ENCODE results near the gene ECT2.
"Not testable (repeated sequence)": the region's sequence is repeated elsewhere in the genome, so short reads cannot be mapped to it uniquely, and the experiment has no call there.

The ECT2 gene

DNA sequence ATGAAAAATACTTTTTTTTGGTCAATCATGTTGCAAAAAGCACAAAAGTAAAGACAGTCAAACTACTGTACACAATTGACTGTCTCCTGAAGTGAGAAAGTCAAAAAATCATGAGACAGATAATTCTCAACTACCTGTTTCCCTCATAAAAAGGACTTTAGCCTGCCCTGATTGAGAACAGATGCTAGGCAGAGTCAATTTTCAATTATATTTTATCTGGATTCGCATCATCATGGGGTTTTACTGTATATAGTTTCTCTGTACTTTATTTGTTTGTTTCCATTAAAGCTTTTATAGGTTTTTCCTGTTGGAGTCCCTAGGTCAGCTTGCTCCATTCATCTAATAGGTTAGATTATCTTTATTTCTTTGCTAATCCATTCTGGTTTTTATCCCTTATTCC, 53.8 kb downstream of the ECT2 start:
- DNase-seq (ENCODE audit: low read depth in 4 of 4, low spot score in 1 of 4), result no peak

DNA sequence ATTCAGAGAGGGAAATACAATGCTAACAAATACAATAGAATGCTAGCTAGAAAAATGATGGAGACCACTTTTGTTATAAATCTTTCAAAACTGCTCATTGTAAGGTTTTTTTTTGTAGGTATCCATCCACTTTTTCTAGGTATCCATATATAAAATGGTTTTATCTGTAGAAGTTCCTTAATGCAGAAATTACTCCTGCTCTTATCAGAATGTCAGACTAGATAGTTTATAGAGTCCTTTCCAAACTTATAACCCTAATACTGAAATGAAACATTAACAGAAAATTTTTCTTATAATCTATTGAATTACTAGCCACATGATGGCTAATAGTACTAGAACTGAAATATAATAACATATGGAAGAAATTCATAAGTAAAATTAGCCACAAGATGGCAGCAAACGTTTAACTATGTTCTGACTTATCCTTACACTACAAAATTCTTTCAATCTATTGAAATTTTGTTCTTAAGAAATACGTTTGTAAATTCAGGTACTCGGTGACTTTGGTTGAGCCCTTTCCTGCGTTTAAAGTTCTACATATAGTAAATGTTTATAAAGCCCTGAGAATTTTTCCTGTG, 58.5 kb downstream of the ECT2 start:
- no peak for DNase-seq (ENCODE audit: low read depth in 4 of 4, low spot score in 1 of 4)

- DNase-seq (ENCODE audit: low read depth in 4 of 4, low spot score in 1 of 4), result no peak
These were observed 60.6 kb downstream of the ECT2 start for GRCh38 chr3:172811099-172811498.

DNA sequence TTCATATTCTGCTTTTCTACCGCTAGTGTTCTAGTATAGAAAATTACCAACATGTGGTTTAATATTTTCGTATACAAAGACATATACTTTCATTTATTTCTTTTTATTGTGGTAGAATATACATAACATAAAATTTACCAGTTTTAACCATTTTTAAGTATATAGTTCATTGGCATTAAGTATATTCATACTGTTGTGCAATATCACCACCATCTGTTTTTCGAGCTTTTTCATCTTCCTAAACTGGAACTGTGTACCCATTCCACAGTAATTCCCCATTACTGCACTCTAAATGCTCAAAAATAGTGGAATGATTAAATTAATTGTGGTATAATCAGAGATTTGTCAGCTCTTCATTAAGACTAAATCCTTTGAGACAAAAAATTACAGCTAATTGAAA, 62.9 kb downstream of the ECT2 start:
- no peak for DNase-seq (ENCODE audit: low read depth in 4 of 4, low spot score in 1 of 4)

- no peak for DNase-seq (ENCODE audit: low read depth in 4 of 4, low spot score in 1 of 4)
These were observed 64.2 kb downstream of the ECT2 start for GRCh38 chr3:172814738-172815137.

DNA sequence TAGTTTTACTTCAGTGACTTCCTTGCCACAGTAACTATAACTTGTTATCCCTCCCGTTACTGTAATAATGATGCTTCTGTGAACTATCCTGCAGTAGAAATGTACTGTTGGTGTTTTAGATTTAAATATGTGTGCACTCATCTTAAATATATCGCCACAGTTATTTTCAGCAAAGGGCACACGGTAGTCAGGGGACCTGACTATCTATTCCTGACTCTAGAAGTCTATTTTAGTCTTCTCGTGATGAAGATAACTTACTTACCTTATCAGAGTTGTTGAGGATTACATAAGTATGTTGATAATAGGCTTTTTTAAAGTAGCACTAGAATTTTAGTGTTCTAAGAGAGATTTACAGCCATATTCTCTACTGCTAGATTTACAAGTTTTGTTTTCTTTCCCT, 65.3 kb downstream of the ECT2 start:
- DNase-seq (ENCODE audit: low read depth in 4 of 4, low spot score in 1 of 4), result no peak

DNA sequence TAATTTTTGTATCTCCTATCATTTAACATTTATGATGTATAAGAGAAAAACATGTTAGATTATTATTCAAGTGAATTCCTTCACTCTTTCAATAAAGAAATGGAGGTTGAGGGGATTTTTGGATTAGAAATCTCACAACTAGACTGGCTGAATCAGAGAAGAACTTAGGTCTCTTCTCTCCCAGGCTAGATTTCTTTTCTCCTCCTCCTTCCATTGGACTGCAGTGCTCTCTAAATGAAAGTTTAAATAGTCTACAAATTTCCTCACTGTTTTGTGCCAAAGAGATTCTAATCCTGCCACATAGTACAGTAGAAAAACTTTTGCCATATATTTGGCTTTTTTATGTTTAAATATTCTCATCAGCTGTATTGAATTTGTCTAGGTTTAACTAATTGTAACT, 65.8 kb downstream of the ECT2 start:
- no peak for DNase-seq (ENCODE audit: low read depth in 4 of 4, low spot score in 1 of 4)

GRCh38 chr3:172816968-172817367, 66.4 kb downstream of the ECT2 start:
- DNase-seq (ENCODE audit: low read depth in 4 of 4, low spot score in 1 of 4), result no peak

DNA sequence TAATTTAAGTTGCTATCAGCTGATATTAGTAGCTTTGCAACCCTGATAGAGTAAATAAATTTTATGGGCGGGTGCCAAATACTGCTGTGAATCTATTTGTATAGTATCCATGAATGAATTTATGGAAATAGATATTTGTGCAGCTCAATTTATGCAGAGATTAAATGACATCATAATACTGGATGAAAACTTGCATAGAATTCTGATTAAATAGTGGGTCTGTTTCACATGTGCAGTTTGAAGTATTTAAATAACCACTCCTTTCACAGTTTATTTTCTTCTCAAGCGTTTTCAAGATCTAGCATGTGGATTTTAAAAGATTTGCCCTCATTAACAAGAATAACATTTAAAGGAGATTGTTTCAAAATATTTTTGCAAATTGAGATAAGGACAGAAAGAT, 70.0 kb downstream of the ECT2 start:
- DNase-seq (ENCODE audit: low read depth in 4 of 4, low spot score in 1 of 4), result no peak

DNA sequence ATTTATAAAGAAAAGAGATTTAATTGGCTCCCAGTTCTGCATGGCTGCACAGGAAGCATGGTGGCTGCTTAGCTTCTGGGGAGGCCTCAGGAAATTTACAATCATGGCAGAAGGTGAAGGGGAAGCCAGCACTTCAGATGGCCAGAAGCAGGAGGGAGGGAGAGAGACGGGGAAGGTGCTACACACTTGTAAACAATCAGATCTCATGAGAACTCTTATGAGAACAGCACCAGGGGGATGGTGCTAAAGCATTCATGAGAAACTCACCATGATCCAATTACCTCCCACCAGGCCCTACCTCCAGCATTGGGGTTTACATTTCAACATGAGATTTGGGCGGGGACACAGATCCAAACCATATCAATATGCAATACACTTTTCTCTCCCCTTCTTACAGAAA, 73.7 kb downstream of the ECT2 start:
- DNase-seq (ENCODE audit: low read depth in 4 of 4, low spot score in 1 of 4), result no peak

DNA sequence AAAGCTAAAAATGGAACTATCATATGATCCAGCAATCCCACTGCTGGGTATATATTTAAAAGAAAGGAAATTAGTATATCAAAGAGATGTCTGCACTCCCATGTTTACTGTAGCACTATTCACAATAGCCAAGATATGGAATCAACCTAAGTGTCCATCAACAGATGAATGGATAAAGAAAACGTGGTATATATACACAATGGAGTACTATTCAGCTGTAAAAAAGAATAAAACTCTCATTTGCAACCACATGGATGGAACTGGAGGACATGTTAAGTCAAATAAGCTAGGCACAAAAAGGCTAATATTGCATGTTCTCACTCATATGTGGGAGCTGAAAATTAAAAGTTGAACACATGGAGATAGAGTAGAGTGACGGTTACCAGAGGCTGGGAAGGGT, 76.7 kb downstream of the ECT2 start:
- DNase-seq (ENCODE audit: low read depth in 4 of 4, low spot score in 1 of 4), result not testable (repeated sequence)

- DNase-seq (ENCODE audit: low read depth in 4 of 4, low spot score in 1 of 4), result no peak
These were observed 82.5 kb downstream of the ECT2 start for GRCh38 chr3:172832983-172833382.

DNA sequence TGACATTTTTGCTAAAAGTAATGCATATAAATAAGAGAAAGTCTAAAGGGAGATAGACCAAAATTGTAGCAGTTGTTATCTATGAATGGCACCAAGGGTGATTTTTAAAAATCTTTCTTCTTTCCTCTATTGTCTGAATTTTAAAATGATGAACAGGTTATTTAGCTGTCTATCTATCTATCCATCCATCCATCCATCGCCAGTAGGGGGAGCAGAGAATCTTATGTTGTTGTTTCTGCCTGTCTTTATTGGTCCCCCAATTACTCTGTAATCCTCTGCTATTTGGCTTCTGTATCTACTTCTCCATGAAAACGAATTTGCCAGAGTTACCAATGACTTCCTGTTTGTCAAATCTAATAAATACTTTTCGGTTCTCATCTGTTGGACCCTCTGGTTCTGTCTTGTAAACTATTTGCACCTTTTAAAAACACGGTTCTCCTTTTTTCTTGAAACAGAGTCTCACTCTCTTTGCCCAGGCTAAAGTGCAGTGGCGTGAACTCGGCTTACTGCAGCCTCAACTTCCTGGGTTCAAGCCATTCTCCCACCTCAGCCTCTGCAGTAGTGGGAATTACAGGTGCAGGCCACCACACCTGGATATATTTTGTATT, 86.0 kb downstream of the ECT2 start:
- DNase-seq (ENCODE audit: low read depth in 4 of 4, low spot score in 1 of 4), result no peak

GRCh38 chr3:172839679-172840078, 89.2 kb downstream of the ECT2 start:
- DNase-seq (ENCODE audit: low read depth in 4 of 4, low spot score in 1 of 4), result no peak

DNA sequence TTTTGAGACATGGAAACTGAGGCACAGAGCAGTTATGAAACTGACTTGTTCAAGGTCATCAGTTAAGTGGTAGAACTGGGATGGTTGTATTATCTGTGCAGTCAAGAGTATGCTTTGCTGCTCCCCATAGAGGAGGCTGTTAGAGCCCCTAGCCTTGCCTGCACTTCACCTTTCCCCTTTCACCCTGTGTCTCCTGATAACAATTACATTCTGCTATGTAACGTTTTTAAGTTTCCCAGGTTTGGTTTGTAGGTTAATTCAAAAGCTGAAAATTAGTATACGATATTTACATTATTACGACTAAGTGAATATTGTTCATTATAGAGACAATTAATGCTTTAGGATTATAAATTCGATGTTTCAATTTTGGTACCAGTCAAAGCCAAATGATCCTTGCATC, 89.9 kb downstream of the ECT2 start:
- DNase-seq (ENCODE audit: low read depth in 4 of 4, low spot score in 1 of 4), result no peak

DNA sequence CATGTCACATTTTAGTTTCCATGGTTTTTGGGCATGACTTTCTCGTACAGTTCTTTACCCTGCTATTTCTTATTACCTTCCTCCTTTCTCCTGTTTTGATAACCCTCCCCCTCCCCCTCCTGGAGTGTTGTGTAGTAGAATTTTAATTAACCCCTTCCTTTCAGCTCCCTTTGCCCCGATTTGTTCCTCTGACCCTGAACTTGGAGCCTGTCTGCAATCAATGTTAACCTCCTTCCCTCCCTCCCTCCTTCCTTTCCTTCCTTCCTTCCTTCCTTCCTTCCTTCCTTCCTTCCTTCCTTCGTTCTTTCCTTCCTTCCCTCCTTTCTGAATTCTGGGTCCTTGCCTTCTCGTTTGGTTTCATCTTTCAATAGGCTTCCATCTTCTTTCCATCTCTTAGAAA, 90.4 kb downstream of the ECT2 start:
- no peak for DNase-seq (ENCODE audit: low read depth in 4 of 4, low spot score in 1 of 4)

GRCh38 chr3:172844428-172844827, 93.9 kb downstream of the ECT2 start:
- DNase-seq (ENCODE audit: low read depth in 4 of 4, low spot score in 1 of 4), result no peak

DNA sequence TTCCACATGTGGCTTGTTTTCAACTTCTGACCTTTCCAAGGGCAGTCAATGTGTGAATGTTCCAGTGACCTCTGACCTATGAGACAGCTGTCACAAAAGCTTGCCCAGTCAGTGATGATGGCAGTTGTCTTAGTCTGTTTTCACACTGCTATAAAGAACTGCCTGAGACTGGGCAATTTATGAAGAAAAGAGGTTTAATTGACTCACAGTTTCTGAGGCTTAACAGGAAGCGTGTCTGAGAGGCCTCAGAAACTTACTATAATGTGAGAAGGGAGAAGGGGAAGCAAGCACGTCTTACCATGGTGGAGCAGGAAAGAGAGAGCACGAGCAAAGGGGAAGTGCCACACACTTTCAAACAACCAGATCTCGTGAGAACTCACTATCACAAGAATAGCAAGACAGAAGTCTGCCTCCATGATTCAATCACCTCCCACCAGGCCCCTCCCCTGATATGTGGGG, 95.6 kb downstream of the ECT2 start:
- DNase-seq (ENCODE audit: low read depth in 4 of 4, low spot score in 1 of 4), result no peak

DNA sequence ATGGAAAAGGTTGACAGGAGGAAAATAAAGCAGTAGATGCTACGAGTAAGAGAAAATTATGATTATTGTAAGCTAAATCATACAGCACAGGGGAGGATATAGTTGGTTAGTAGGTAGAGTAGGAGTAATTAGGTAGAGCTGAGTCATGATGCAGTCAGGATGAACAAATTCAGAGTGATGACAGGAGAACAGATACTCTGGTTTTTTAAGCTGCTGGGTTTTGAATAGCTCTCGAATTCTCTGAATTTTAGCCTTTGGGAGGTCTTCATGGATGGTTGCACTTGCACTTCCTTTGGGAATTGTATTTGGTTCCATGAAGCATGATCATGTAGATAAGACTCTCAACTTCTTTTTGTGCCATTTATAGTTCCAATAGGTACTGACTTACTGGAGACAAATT, 96.2 kb downstream of the ECT2 start:
- DNase-seq (ENCODE audit: low read depth in 4 of 4, low spot score in 1 of 4), result no peak

DNA sequence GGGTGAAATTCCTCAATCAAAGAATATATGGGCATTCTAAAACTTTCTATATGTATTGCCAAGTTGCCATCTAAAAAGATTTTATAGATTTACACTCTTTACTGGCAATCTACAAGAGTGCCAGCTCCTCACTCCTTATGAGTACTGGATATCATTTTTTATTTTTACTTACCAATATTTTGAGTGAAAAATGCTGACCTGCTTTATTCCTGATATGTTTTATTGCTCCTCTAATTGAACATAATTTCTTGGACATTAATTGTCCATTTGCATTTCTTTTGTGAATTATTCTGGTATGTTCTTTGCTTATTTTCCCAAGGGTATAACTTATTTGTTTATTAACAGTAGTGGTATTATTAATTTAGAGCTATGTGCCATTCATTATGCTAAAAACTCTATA, 96.8 kb downstream of the ECT2 start:
- no peak for DNase-seq (ENCODE audit: low read depth in 4 of 4, low spot score in 1 of 4)

DNA sequence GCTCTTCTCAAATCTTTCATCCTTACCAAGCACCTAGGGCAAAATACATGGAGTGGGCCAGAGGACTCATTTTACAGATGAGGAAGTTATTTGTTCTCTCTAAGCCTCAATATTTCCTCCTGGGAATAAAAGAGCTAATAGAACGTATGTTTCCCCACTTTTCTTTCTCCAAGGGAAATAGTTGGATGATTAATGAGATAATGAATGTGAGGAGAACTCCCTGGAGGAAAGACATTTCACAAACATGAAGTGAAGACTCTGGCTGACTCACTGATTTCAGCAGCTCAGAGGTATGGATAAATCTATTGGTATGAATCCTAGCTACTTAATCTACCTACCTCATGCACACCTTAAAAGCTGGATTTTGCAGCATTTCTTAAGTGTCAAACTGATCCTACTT, 98.4 kb downstream of the ECT2 start:
- DNase-seq (ENCODE audit: low read depth in 4 of 4, low spot score in 1 of 4), result no peak

GRCh38 chr3:172853005-172853404, 102.5 kb downstream of the ECT2 start:
- DNase-seq (ENCODE audit: low read depth in 4 of 4, low spot score in 1 of 4), result no peak

DNA sequence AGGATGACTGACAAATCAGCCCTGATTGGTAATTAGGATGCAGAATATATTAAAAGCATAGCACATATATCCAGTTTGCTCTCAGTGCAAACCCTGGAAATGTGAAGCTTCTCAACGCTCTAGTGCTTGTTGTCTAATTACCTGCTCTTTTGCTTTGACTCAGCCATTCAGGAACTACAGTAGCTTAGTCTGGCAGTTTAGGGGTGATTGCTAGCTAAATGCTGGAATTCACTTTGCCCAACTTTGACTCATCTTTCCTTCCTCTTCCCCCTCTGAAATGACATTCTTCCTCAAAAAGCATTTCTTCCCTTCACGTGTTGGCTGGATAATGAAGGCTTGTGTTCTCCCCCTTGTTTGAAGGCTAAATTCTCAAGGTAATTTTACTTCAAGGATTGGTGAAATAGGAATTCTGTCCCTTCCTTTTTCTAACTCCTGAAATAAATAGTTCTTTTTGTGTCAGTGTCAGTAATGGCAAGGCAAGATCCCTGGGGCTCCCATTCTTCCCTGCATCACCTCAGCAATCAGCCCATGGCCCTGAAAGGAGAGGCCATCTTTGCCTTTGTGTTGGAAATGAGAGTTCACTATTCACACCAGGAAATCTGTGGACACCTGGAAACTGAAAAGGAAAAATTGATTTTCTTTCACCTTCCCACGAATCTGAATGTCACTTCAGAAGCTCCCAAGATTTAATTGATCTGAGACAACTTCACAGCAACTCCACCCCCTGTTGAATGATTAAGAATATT, 103.6 kb downstream of the ECT2 start:
- DNase-seq (ENCODE audit: low read depth in 4 of 4, low spot score in 1 of 4), result no peak

Measured in stimulated activated CD4-positive, alpha-beta T cell treated with anti-CD3 and anti-CD28 coated beads, Interleukin-1b, Interleukin-23, amount 100 ng/mL, for 24 hours (primary cell).